Sciatic nerve (tissue), 2 donors: ENCODE measurements around the gene GALNT2. TPM values are rescaled to one million over a fixed set of nuclear protein-coding genes. Genes with fewer than 3 reads are reported as not detected.

Experiments used
- ATAC-seq: fragments of 200-7000 bp; cut with Tn5 transposase; one replicate; pipeline ENCODE4 v1.9.1; 2020; ENCODE audit warnings: mild to moderate bottlenecking, moderate library complexity
- DNase-seq: peaks from one replicate; pipeline ENCODE4 v3.0.0-alpha.2; 2020; ENCODE audit warnings: low spot score
- intact Hi-C: fragments of 100-400 bp; cut with DNase I; formaldehyde crosslinking; loops from one replicate; pipeline ENCODE4 v1.14.2; 2022
- total RNA-seq: library from RNA; stranded (reverse); fragmentation: NEBNext Ultra II Directional; extraction: Animal tissue kit (Norgen Biotek cat#: 25700); gene quantifications from one replicate; pipeline ENCODE4 v1.2.1, GENCODE V29; 2021
- donor health status: DM: no; HTN: no; CAD: no.
- donor health status: DM: no; HTN: no; CAD: no.

GALNT2 gene
- total RNA-seq, 1 donor from 2014 or later: 67.3 TPM

DNA sequence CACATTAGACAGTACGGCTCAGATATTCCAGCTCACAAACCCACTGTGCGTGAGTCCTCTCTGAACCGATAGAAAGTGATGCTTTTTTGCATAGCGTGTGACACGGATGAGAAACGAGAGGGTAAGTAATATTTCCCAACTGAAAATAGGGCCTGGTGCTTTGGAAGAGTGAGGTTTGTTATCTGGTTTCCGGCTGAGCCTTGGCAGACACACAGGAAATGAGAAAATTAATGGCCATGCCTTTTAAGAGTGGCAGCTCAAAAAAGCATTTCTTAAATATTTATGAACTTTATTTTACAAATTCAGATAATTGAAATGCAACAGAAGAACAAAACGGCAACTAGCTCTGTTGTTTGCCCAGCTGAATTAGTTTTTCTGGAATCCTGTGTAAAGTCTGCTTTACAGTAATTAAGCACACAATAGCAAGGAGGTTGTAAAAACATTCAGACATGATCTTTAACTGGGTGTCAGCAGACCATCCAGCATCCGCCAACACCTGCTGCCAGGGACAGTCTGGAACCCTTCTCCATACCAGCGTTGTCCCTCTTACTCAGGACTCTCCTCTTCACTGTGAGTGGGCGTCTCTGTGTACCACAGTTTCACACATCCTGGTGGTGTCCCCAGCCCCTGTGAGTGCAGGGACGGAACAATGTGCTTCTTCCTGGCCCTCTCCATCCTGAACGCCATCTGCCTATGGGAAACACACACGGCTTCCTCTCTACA is 203.7 kb downstream of the GALNT2 start:
- intact Hi-C loops: no loop called here
- no peak for ATAC-seq
- peak; percentile 22 for DNase-seq

DNA sequence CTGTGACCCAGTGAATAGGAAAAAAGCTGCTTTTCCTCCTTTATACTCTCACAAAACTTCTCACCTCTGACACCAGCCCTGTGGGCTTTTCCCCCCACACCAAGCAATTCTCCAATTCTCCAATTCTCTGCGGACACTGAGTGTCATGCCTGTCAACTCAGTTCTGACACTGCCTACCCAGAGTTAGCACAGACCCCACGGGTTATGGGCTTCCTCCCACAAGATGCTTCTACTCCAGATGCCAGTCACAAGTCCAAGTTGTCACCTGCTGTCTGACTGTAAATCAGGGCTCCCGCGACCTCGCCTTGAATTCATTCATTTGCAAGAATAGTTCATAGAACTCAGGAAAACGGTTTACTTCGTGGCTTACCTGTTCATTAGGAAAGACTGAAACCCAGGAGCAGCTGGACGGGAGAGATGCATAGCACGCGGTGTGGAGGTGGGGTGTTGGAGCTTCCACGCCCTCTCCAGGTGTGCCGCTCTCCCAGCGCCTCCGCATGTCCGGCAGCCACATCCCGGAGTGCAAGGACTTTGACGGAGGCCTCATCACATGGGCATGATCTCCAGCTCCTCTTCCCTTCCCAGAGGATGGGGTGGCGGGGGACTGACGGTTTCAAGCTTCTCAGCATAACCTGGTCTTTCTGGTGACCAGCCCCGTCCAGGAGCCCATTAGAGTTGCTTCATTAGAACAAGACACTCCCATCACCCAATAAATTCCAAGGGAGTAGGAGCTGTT is 204.4 kb downstream of the GALNT2 start:
- no peak for ATAC-seq
- intact Hi-C loops: no loop called here
- peak; percentile 49 for DNase-seq

DNA sequence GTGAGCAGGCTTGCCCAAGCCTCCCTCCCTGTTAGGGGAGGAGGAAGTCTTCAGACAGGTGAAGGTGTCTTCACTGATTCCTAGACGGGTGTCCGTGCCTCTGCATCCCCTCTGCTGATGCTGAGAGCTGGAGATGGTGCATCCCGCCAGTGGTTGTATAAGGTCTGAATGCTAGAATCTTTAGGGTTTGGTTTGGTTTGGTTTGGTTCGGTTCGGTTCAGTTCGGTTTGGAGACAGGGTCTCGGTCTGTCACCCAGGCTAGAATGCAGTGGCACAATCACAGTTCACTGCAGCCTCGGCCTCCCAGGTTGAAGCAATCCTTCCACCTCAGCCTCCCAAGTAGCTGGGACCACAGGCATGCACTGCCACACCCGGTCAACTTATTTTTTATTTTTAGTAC is 205.5 kb downstream of the GALNT2 start:
- DNase-seq (peak; percentile 19), ATAC-seq (no peak)
- intact Hi-C loops: no loop called here

GRCh38 chr1:230273141-230273710 is 206.2 kb downstream of the GALNT2 start:
- ATAC-seq (no peak), DNase-seq (peak; percentile 37)
- intact Hi-C loops: no loop called here

- ATAC-seq (no peak), DNase-seq (peak; percentile 37)
- intact Hi-C loops: no loop called here
Observed at GRCh38 chr1:230274254-230274653, 207.2 kb downstream of the GALNT2 start.

DNA sequence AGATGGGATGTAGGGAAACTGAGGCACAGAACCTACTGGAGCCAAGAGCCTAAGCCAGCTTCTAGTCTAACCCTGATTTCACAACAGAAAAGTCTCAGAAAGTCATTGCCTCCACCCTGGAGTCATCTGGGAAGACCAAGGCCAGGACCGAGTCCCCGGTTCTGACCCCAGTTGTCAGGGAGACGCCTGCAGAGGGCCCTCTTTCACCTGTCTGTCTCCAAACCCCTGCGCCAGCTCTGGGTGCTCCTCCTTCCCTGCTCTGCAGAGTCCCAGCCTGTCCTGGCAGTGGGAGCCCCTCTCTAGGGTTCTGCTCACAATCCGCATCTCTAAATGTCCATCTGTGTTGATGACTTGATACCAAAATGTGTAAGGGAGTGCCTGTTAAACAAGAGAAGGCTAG is 209.4 kb downstream of the GALNT2 start:
- intact Hi-C loops: no loop called here
- DNase-seq: peak; percentile 39
- no peak for ATAC-seq

DNA sequence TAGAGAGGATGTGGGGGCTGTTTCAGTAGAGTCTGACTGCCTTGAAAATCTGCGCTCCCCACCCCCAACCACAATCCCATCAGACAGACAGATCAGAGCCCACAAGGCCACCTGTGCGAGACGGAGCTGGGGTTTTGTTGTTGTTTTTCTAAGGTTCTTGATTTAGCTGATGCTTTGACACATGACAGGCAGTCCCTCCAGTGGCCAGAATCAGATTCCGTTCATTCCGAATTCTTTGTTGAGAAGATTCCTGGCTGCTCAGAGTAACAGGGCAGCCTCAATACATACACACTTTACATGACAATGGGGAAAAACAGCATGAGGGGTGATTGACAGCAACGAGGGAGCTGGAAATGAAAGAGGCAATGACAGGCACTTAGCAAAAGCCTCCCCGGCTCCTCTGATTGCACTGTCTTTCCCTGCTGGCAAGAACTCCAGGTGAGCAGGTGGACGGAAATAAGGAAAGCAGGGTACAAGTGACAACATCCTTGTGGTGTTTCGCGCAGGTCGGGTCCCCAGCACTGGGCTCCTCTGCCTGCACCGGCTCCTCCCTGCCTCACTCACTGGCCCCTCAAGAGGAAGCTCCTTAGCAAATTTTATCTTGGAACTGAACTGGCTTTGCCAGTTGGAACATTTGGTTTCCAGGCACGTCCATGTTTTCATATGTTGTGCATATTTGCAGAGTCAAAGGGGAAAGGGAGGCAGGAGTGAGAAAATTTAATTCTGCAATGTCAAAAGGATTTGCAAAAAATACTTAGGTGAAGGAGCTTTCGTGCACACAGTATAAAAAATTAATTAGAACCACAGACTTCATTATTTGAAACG is 210.4 kb downstream of the GALNT2 start:
- ATAC-seq (no peak), DNase-seq (peak; percentile 48)
- intact Hi-C loops: no loop called here

GRCh38 chr1:230278376-230278775 is 211.3 kb downstream of the GALNT2 start:
- DNase-seq (peak; percentile 32), ATAC-seq (no peak)
- intact Hi-C loops: no loop called here

GRCh38 chr1:230278871-230279582 is 212.0 kb downstream of the GALNT2 start:
- intact Hi-C loops: no loop called here
- DNase-seq: peak; percentile 35
- no peak for ATAC-seq

GRCh38 chr1:230279583-230279945 is 212.5 kb downstream of the GALNT2 start:
- intact Hi-C loops: no loop called here
- ATAC-seq: no peak
- DNase-seq: peak; percentile 53

DNA sequence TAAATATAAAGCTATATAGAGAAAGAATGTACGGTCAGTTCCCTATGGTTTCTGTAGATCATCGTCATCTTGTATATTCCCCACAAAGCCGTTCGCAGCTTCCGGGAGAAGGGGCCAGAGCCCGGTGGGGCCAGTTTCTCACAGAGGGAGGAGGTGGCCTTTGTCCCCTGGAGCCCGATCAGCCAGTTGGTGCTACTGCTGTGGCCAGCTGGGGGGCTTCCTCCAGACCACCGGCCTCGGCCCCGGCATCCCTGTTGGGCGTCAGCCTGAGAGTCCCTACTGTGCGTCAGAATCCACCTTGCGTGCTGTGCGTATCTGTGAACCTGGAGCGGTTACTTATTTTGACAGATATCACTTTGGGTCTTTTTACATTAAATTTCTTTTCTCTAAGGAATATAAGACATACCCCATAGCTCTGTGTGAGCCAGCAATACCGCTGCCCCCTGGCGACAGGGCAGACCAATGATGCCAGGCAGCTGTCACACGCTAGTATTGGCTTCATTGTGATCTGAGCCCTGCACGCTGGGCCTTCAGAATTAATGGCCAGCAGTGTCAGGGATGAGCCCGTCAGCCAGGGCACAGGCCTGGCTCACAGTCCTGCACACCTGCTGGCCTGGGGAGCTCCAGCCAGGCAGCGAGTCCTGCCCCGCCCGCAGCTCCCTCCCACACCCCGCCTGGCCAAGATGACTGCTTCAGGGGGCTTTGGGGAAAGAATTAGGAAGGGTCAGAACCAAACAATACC is 213.2 kb downstream of the GALNT2 start:
- intact Hi-C loops: no loop called here
- DNase-seq (peak; percentile 38), ATAC-seq (peak; percentile 9)

- DNase-seq (peak; percentile 56), ATAC-seq (peak; percentile 37)
- intact Hi-C loops: no loop called here
Observed at GRCh38 chr1:230280906-230281413, 213.9 kb downstream of the GALNT2 start.

DNA sequence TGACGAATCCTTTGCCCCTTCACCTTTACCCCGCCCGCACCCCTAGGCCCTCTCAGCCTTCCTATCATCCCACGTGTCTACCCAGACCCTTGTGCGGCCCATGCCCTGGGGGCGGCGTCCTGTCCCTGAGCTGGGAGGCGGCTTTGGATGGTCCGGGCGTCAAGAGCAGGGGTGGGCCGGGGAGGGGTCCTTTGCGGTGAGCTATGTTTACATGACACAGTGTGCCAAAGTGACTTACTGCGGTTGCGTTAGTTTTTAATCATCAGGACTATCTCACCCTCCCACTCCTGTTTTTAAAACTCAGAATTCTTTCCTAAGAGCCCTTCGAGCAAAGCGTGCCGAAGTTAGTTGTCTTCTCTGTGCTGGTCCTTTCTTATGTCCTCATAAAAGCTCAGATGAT is 214.5 kb downstream of the GALNT2 start:
- intact Hi-C loops: no loop called here
- ATAC-seq: peak; percentile 33
- DNase-seq: peak; percentile 54

GRCh38 chr1:230282157-230282556 is 215.1 kb downstream of the GALNT2 start:
- DNase-seq (peak; percentile 14), ATAC-seq (no peak)
- intact Hi-C loops: no loop called here

DNA sequence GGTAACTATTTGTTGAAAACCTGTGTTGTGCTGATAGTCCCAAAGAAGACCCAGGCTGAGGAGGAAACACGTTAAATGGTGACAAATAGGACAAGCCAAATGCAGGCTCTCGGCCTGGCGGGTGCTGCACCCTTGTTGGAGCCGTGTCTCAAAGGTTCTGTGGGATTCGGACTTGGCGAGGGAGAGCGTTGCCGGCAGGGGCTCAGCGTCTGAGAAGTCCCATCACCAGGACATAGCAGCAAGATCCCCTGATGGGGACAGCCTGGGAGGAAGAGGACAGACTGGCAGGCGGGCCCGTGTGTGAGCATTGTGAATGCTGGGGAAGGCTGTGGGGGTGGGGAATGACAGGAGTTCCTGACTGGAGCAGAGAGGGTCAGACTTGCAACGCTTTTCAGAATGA is 216.6 kb downstream of the GALNT2 start:
- peak; percentile 47 for DNase-seq
- intact Hi-C loops: no loop called here
- ATAC-seq: no peak

DNA sequence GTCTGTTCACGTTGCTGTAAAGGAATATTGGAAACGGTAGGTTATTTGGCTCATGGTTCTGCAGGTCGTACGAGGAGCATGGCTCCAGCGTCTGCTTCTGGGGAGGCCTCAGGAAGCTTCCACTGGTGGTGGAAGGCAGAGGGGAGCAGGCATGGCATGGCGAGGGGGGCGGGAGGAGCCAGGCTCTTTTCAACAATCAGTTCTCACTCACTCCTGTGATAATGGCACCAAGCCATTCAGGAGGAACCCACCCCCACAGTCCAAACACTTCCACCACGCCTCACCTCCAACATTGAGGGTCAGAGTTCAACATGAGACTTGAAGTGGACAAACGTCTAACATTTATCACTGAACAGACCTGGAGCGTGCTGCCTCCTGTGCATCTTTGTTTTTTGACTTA is 217.9 kb downstream of the GALNT2 start:
- DNase-seq (peak; percentile 42), ATAC-seq (no peak)
- intact Hi-C loops: no loop called here

DNA sequence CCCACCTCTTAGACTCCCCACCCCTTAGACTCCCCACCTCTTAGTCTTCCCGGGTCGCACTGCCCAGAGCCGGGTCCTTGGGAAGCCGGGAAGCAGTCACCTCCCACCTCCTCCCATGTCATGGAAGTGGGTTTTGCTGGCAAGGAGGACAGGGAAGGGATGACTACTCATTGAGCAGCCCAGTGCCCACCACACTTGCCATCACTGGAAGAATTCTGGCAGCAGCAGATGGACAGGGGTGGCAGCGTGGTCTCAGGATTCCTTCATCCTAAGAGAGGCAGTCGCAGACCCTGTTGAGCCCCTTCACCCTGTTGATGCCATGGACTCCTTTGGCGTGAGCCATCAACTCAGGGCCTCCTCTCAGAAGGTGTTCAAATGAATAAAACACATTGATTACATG is 218.3 kb downstream of the GALNT2 start:
- intact Hi-C loops: no loop called here
- ATAC-seq: no peak
- peak; percentile 27 for DNase-seq
